HG02970 (cell line): ENCODE measurements around the gene KLHL13.
"Not testable (repeated sequence)": the region's sequence is repeated elsewhere in the genome, so short reads cannot be mapped to it uniquely, and the experiment has no call there.

Source experiments
- ATAC-seq: cut with Tn5 transposase; IDR thresholded peaks from one replicate; pipeline ENCODE4 v1.9.1; 2021; ENCODE audit warnings: mild to moderate bottlenecking, moderate library complexity, moderate number of reproducible peaks; ENCODE audit not compliant: unreplicated experiment, low FRiP score

The KLHL13 gene

GRCh38 chrX:117996408-117996807, 120.2 kb downstream of the KLHL13 start:
- no peak for ATAC-seq

GRCh38 chrX:117995378-117995777, 121.2 kb downstream of the KLHL13 start:
- no peak for ATAC-seq

GRCh38 chrX:117992192-117992723, 124.4 kb downstream of the KLHL13 start:
- ATAC-seq: no peak

GRCh38 chrX:117990438-117990837, 126.2 kb downstream of the KLHL13 start:
- no peak for ATAC-seq

GRCh38 chrX:117989512-117989911, 127.1 kb downstream of the KLHL13 start:
- ATAC-seq: no peak

- ATAC-seq: no peak
These were observed 129.2 kb downstream of the KLHL13 start for GRCh38 chrX:117987373-117987772.

GRCh38 chrX:117985241-117985640, 131.4 kb downstream of the KLHL13 start:
- no peak for ATAC-seq

- ATAC-seq: no peak
These were observed 133.8 kb downstream of the KLHL13 start for GRCh38 chrX:117982694-117983392.

GRCh38 chrX:117978402-117978801, 138.2 kb downstream of the KLHL13 start:
- no peak for ATAC-seq

- ATAC-seq: no peak
These were observed 139.1 kb downstream of the KLHL13 start for GRCh38 chrX:117977526-117977925.

- no peak for ATAC-seq
These were observed 143.4 kb downstream of the KLHL13 start for GRCh38 chrX:117973110-117973807.

GRCh38 chrX:117972711-117973109, 143.9 kb downstream of the KLHL13 start:
- no peak for ATAC-seq

GRCh38 chrX:117969782-117970181, 146.8 kb downstream of the KLHL13 start:
- ATAC-seq: no peak

- no peak for ATAC-seq
These were observed 147.3 kb downstream of the KLHL13 start for GRCh38 chrX:117969328-117969727.

- ATAC-seq: no peak
These were observed 157.6 kb downstream of the KLHL13 start for GRCh38 chrX:117959045-117959444.

- no peak for ATAC-seq
These were observed 159.5 kb downstream of the KLHL13 start for GRCh38 chrX:117957128-117957527.

GRCh38 chrX:117939296-117939695, 177.3 kb downstream of the KLHL13 start:
- ATAC-seq: not testable (repeated sequence)

GRCh38 chrX:117936118-117936517, 180.5 kb downstream of the KLHL13 start:
- ATAC-seq: no peak

- not testable (repeated sequence) for ATAC-seq
These were observed 186.5 kb downstream of the KLHL13 start for GRCh38 chrX:117930116-117930515.

- no peak for ATAC-seq
These were observed 196.9 kb downstream of the KLHL13 start for GRCh38 chrX:117919755-117920154.

GRCh38 chrX:117910216-117910615, 206.4 kb downstream of the KLHL13 start:
- no peak for ATAC-seq

- no peak for ATAC-seq
These were observed 218.4 kb downstream of the KLHL13 start for GRCh38 chrX:117898226-117898625.
